HEK293T (cell line): ENCODE data around the gene SLC15A1.

ENCODE experiments used
- ARNT ChIP-seq: fragments of 450-650 bp; IDR thresholded peaks from 2 replicates; pipeline ENCODE4 v1.6.1; 2017; ENCODE audit warnings: mild to moderate bottlenecking
- TARDBP ChIP-seq: fragments of 450-650 bp; IDR thresholded peaks from 2 replicates; pipeline ENCODE4 v1.6.1; 2016

DNA sequence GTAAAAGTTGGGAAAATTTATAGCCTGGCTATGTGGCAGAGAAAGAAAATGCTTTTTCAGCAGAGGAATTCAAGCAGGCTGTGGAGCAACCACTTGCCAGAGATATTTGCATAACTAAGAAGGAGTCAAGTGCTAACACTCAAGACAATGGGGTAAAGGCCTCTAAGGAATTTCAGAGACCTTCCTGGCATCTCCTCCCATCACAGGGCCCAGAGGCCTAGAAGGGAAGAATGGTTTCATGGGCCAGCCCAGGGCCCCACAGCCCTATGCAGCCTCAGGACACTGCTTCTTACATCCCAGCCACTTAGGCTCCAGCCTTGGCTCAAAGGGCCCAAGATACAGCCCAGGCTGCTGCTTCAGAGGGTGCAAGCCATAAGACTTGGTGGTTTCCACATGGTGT, 14.3 kb downstream of the SLC15A1 start:
- no peak for TF ChIP-seq TARDBP
- no peak for TF ChIP-seq ARNT
